ENCODE measurements around the gene TRMT2B.

GRCh38 chrX:100990139-100990538 lies 61.8 kb downstream of the TRMT2B start:
- TF ChIP-seq GATA2 (IDR thresholded peaks at IDR 0.05; ENCODE audit: low read depth, low read length) (no peak), GATA3 (IDR thresholded peaks at IDR 0.05; ENCODE audit: low read depth, low read length) (no peak)
